ENCODE results near the gene FOXP1.

Gene FOXP1

DNA sequence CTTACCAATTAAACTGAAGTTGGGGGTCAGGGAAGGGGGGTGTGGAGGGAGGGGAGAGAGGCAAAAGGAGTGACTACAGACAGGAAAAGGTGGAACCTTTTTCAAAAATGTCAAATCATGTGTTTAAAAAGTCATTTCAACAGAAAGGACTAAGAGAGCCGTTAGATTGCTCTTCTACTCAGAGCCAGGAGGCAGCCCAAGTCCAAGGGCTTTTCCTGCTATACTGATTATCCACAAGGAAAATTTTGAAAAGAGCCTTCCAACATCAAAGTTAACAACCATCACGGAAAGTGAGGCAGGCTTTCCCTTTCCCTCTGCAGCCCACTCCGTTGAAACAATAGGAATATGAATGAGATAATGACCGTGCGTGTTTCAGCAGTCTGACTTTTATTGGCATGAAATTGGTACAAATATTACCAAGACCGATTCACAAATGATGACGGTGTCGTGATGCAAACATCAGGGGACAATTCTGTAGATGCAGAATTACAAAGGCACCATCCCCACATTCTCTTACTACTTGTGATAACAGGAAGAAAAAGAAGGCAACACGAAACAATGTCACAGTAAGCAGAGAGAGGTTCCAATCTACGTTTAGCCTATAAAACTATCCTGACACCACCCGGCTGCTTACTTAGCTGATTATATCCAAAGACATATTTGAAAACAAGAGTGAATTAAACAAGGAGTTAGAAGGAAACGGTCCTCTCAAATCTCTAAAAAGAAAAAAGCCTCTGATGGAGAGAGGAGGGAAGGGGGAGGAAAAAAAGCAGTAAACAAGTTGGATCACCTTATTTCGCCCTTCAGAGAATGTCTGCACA is 453.7 kb downstream of the FOXP1 start:
- Histone ChIP-seq H3K27ac (ENCODE audit: low read depth, low read length) (peak overlapping the region; percentile 89), H3K4me3 (ENCODE audit: low read depth, low read length) (peak overlapping the region; percentile 44), H3K27me3 (ENCODE audit: control insufficient read depth, insufficient read depth, low read length) (no peaks in the 10 kb centered on the region), H3K4me1 (ENCODE audit: control insufficient read depth, insufficient read depth, low read length) (peaks cover 78% of the 10 kb centered on the region), H3K9me3 (ENCODE audit: control insufficient read depth, insufficient read depth, low read length) (no peaks in the 10 kb centered on the region), H3K36me3 (ENCODE audit: control insufficient read depth, insufficient read depth, low read length) (no peaks in the 10 kb centered on the region), H3K9ac (ENCODE audit: low read depth, low read length) (peak overlapping the region; percentile 32; the same call in 1 of the 2 replicates)

DNA sequence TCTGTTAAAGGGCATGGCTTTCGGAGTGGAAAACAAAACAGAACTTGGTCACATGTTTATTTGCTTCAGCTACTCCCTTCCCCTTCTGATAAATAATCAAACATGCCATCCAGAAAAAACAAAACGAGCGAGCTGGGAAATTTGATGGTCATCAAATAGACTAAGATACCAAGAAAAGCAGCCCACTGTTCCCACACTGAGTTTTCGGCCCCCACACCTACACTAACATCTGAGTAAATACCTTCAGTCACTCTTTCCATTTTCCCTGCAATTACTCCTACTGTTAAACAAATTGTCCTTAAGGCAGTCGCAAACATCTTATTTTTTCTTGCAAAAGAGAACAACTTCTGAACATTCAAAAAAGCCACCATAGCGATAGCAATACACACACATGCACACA is 454.6 kb downstream of the FOXP1 start:
- H3K36me3 ChIP-seq (ENCODE audit: control insufficient read depth, insufficient read depth, low read length) = no peaks in the 10 kb centered on the region
- H3K9me3 ChIP-seq (ENCODE audit: control insufficient read depth, insufficient read depth, low read length) = no peaks in the 10 kb centered on the region
- peak overlapping the region; percentile 22 for H3K27ac ChIP-seq (ENCODE audit: low read depth, low read length)
- peaks cover 72% of the 10 kb centered on the region for H3K4me1 ChIP-seq (ENCODE audit: control insufficient read depth, insufficient read depth, low read length)
- H3K27me3 ChIP-seq (ENCODE audit: control insufficient read depth, insufficient read depth, low read length) = no peaks in the 10 kb centered on the region
- no peak overlapping the region; the same call in 1 of the 2 replicates for H3K9ac ChIP-seq (ENCODE audit: low read depth, low read length)
- 0 out of 2 replicates have a peak overlapping the region, but pooled peaks have one; percentile 13 for H3K4me3 ChIP-seq (ENCODE audit: low read depth, low read length)

DNA sequence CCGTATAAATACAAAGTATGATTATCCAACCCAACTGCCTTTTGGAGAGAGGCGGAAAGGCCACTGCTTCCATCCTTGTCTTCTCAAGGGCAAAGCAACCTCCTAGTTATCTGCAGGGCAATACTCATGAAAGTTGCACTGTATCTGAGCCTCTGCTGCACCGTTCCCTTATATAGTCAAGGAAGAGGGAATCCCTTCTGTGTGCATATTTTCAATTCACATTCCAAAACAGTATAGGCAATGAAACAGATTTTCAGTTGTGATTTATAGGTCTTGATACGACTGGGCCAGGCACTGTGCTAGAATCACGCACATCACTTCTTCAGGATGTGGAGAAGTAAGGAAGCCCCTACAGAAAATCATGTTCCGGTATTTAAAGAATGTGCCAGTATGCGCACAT is 455.7 kb downstream of the FOXP1 start:
- Histone ChIP-seq H3K9ac (ENCODE audit: low read depth, low read length) (peak overlapping the region; percentile 43; the same call in 1 of the 2 replicates), H3K4me3 (ENCODE audit: low read depth, low read length) (no peak overlapping the region; the same call in 1 of the 2 replicates), H3K27ac (ENCODE audit: low read depth, low read length) (peak overlapping the region; percentile 24)

DNA sequence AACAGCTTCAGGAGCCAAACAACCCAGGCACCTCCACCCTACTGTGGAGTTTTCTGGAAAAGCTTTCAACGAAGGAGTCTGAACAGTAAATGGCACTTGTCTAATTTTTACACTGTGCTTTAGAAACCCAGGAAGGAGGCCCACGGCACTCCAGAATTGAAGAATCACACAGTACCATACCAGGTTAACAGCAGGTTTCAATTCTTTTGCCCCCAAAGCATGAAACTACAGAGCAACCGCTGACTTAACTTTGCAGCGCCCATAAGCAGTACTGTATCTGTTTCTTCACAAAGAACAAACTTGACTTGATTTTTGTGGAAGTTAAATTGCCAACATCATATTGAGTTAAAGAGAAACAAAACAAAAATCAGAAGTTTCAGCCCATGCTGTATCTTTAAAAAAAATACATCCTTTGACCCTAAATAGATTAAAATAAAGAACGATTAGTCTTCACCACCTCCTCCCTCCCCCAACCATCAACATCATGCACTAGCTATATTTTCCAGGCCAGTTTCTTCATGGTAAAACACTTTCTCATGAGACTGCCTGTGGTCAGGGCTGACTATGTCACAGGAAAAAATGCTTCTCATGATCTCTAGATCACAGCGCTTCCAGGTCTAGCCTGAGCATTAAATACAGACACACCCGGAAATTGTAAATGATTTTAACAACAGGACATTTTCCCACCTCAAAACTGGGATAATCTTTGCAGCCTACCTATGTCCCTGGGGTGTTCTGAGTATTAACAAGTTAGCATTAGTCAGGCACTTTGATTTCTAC is 456.3 kb downstream of the FOXP1 start:
- peak overlapping the region; percentile 24 for H3K27ac ChIP-seq (ENCODE audit: low read depth, low read length)
- H3K4me3 ChIP-seq (ENCODE audit: low read depth, low read length) = no peak overlapping the region
- H3K4me1 ChIP-seq (ENCODE audit: control insufficient read depth, insufficient read depth, low read length) = peaks cover 57% of the 10 kb centered on the region
- no peaks in the 10 kb centered on the region for H3K9me3 ChIP-seq (ENCODE audit: control insufficient read depth, insufficient read depth, low read length)
- no peaks in the 10 kb centered on the region for H3K36me3 ChIP-seq (ENCODE audit: control insufficient read depth, insufficient read depth, low read length)
- H3K9ac ChIP-seq (ENCODE audit: low read depth, low read length) = peak overlapping the region; percentile 43; the same call in 1 of the 2 replicates
- H3K27me3 ChIP-seq (ENCODE audit: control insufficient read depth, insufficient read depth, low read length) = no peaks in the 10 kb centered on the region

More for the DNA sequence above, 455.7 kb downstream of the FOXP1 start:
- peaks cover 63% of the 10 kb centered on the region for H3K4me1 ChIP-seq (ENCODE audit: control insufficient read depth, insufficient read depth, low read length)
- no peaks in the 10 kb centered on the region for H3K9me3 ChIP-seq (ENCODE audit: control insufficient read depth, insufficient read depth, low read length)
- H3K36me3 ChIP-seq (ENCODE audit: control insufficient read depth, insufficient read depth, low read length) = no peaks in the 10 kb centered on the region
- no peaks in the 10 kb centered on the region for H3K27me3 ChIP-seq (ENCODE audit: control insufficient read depth, insufficient read depth, low read length)

DNA sequence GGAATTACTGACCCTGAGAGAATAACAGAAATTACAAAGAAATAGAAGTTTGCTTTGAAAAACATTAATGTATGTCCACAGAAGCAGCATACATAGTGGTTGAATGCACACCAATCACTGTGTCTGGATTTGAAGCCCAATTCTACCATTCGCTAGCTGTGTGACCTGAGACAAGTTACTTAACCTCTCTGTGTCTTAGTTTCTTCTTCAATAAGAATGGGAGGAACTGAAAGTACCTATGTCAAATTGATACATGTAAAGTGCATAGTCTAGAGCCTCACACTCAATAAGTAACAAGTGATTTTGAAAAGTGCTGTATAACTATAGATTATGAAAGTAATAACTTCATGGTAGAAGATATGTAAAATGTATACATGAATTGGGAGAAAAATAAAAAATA is 457.8 kb downstream of the FOXP1 start:
- H3K4me3 ChIP-seq (ENCODE audit: low read depth, low read length) = no peak overlapping the region
- no peak overlapping the region for H3K9ac ChIP-seq (ENCODE audit: low read depth, low read length)
- H3K4me1 ChIP-seq (ENCODE audit: control insufficient read depth, insufficient read depth, low read length) = peaks cover 42% of the 10 kb centered on the region
- no peaks in the 10 kb centered on the region for H3K27me3 ChIP-seq (ENCODE audit: control insufficient read depth, insufficient read depth, low read length)
- H3K27ac ChIP-seq (ENCODE audit: low read depth, low read length) = no peak overlapping the region
- H3K9me3 ChIP-seq (ENCODE audit: control insufficient read depth, insufficient read depth, low read length) = no peaks in the 10 kb centered on the region
- H3K36me3 ChIP-seq (ENCODE audit: control insufficient read depth, insufficient read depth, low read length) = no peaks in the 10 kb centered on the region

DNA sequence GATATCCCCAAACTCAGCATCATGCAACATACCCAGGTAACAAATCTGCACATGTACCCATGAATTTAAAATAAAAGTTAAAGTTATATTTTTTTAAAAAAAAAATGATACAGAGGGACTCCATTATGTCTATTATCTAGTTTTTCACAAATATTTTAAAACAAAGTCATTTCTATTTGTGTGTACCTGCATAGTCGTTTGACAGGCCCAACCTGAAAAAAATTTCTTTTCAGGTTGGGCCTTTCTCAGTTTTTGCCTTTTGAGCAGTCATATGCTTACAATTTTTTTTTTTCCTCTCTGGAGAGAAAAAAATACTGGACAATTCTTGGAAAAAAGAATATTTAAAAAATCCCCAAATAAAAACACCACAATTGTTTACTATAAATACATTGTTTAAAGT is 459.5 kb downstream of the FOXP1 start:
- Histone ChIP-seq H3K4me3 (ENCODE audit: low read depth, low read length) (no peak overlapping the region), H3K36me3 (ENCODE audit: control insufficient read depth, insufficient read depth, low read length) (no peaks in the 10 kb centered on the region), H3K9ac (ENCODE audit: low read depth, low read length) (no peak overlapping the region), H3K4me1 (ENCODE audit: control insufficient read depth, insufficient read depth, low read length) (peaks cover 25% of the 10 kb centered on the region), H3K9me3 (ENCODE audit: control insufficient read depth, insufficient read depth, low read length) (no peaks in the 10 kb centered on the region), H3K27ac (ENCODE audit: low read depth, low read length) (no peak overlapping the region), H3K27me3 (ENCODE audit: control insufficient read depth, insufficient read depth, low read length) (no peaks in the 10 kb centered on the region)

DNA sequence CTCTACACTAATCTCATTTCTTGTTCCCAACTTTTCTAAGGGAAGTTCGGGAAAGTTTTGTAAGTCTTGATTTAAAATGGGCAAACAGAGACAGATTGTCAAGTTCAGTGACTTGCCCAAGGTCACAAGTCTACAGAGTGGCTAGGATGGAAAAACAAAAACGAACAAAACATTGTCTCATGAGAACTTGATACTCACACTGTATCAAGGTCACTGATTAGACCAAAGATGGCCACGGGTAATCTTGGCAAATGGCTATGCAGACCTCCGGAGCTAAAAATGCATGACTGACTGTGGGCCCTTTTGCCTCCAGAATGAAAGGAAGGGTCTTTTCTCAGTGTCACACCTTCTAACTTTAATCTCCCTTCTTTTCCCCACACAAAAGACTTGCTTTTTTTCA is 460.9 kb downstream of the FOXP1 start:
- H3K9ac ChIP-seq (ENCODE audit: low read depth, low read length) = no peak overlapping the region
- peaks cover 11% of the 10 kb centered on the region for H3K4me1 ChIP-seq (ENCODE audit: control insufficient read depth, insufficient read depth, low read length)
- no peaks in the 10 kb centered on the region for H3K27me3 ChIP-seq (ENCODE audit: control insufficient read depth, insufficient read depth, low read length)
- no peaks in the 10 kb centered on the region for H3K9me3 ChIP-seq (ENCODE audit: control insufficient read depth, insufficient read depth, low read length)
- H3K27ac ChIP-seq (ENCODE audit: low read depth, low read length) = no peak overlapping the region
- no peak overlapping the region for H3K4me3 ChIP-seq (ENCODE audit: low read depth, low read length)
- no peaks in the 10 kb centered on the region for H3K36me3 ChIP-seq (ENCODE audit: control insufficient read depth, insufficient read depth, low read length)

DNA sequence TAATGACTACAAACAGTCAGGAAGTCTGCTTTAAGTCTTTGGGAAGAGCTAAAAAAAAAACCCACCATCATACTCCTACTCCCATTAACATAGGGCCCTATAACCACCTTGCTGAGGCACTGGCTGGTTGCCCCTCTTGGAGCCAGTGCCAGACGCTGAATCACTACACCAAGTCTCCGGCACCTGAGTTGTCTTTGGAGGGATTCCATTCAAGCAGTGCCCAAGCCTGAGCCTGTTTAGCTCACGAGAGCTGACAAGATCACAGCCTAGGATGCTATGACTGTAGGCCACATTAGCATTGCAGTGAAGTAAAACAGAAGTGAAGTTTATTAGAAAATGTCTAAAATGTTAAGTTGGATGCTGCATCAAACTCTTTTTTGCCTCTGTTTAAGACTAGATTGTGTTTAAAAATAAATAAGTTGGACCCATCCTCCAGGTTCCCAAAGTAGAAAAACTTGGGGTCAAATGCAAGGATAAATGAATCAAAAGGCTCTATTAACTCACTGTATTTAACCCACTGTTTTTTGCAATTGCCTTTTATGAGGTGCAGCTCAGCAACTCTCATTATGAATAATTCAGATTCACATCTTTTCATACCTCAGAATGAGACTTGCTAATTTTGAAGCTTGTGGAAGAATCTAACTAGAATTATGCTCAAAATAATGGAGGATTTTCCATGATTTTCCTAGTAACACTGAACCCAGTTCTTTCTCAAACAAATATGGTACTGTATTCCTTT is 461.9 kb downstream of the FOXP1 start:
- Histone ChIP-seq H3K9me3 (ENCODE audit: control insufficient read depth, insufficient read depth, low read length) (no peaks in the 10 kb centered on the region), H3K27ac (ENCODE audit: low read depth, low read length) (no peak overlapping the region), H3K4me3 (ENCODE audit: low read depth, low read length) (no peak overlapping the region), H3K4me1 (ENCODE audit: control insufficient read depth, insufficient read depth, low read length) (0 out of 2 replicates have a peak, but pooled peaks cover 3% of the 10 kb centered on the region), H3K27me3 (ENCODE audit: control insufficient read depth, insufficient read depth, low read length) (no peaks in the 10 kb centered on the region), H3K36me3 (ENCODE audit: control insufficient read depth, insufficient read depth, low read length) (no peaks in the 10 kb centered on the region), H3K9ac (ENCODE audit: low read depth, low read length) (no peak overlapping the region)

DNA sequence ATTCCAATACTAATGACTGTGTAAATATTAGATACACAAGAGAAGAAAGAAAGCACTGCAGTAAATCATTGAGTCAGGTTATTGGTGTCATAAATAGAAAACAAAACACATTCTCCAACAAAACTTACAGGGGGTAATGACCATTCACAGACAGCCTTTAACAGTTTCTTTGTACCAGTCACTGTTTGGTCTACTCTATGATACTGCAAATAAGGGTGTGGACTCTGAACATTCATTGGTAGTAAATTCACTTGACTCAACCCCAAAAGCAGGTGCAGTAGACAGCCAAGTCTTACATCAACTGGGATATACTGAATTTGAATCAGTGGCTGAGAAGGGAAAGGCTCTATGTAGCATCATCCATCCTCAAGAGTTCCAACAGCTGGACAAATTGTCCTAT is 463.5 kb downstream of the FOXP1 start:
- no peak overlapping the region for H3K9ac ChIP-seq (ENCODE audit: low read depth, low read length)
- no peaks in the 10 kb centered on the region for H3K27me3 ChIP-seq (ENCODE audit: control insufficient read depth, insufficient read depth, low read length)
- no peaks in the 10 kb centered on the region for H3K9me3 ChIP-seq (ENCODE audit: control insufficient read depth, insufficient read depth, low read length)
- H3K4me1 ChIP-seq (ENCODE audit: control insufficient read depth, insufficient read depth, low read length) = 0 out of 2 replicates have a peak, but pooled peaks cover 3% of the 10 kb centered on the region
- no peak overlapping the region for H3K27ac ChIP-seq (ENCODE audit: low read depth, low read length)
- H3K4me3 ChIP-seq (ENCODE audit: low read depth, low read length) = no peak overlapping the region
- H3K36me3 ChIP-seq (ENCODE audit: control insufficient read depth, insufficient read depth, low read length) = no peaks in the 10 kb centered on the region

DNA sequence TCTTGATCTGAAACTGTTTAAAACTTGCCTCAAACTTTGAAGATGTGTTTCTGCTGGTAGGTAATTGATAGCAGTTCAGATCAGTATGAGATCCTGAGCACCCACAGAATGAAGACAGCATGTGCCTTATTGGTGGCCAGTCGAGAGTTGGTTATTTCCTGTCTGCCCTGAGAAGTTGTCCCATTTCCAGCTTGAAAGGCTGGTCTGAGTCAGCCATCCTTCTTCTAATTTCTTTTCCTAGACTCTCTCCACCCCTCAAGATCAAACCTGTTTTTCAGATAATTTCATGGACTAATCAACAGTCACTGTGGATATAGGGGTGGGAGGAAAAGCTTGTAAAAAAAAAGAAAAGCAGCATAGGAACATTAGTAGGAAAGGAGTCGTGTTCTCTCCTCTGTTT is 464.4 kb downstream of the FOXP1 start:
- Histone ChIP-seq H3K9ac (ENCODE audit: low read depth, low read length) (no peak overlapping the region), H3K36me3 (ENCODE audit: control insufficient read depth, insufficient read depth, low read length) (no peaks in the 10 kb centered on the region), H3K27me3 (ENCODE audit: control insufficient read depth, insufficient read depth, low read length) (no peaks in the 10 kb centered on the region), H3K27ac (ENCODE audit: low read depth, low read length) (no peak overlapping the region), H3K4me1 (ENCODE audit: control insufficient read depth, insufficient read depth, low read length) (0 out of 2 replicates have a peak, but pooled peaks cover 3% of the 10 kb centered on the region), H3K4me3 (ENCODE audit: low read depth, low read length) (no peak overlapping the region), H3K9me3 (ENCODE audit: control insufficient read depth, insufficient read depth, low read length) (no peaks in the 10 kb centered on the region)
